ENCODE results near the gene DPH6.
A peak's percentile ranks its signal among the peaks of the same experiment; 100 is the strongest.
"Not testable (repeated sequence)": the region's sequence is repeated elsewhere in the genome, so short reads cannot be mapped to it uniquely, and the experiment has no call there.

The DPH6 gene

GRCh38 chr15:35545824-35546510 is at the start of gene DPH6:
Gene DPH6, minus strand, starts transcription at chr15:35546165. Its CDS starts 24 bp downstream, at chr15:35546141.
- DNase-seq = peak; percentile 71

GRCh38 chr15:35595656-35596055 is 49.7 kb upstream of the DPH6 start:
- DNase-seq = no peak

GRCh38 chr15:35591987-35592386 is 46.0 kb upstream of the DPH6 start:
- DNase-seq = not testable (repeated sequence)

GRCh38 chr15:35583863-35584528 is 38.0 kb upstream of the DPH6 start:
- no peak for DNase-seq

- no peak for DNase-seq
Observed at GRCh38 chr15:35580606-35581005, 34.6 kb upstream of the DPH6 start.

- DNase-seq = no peak
Observed at GRCh38 chr15:35567392-35567791, 21.4 kb upstream of the DPH6 start.

- DNase-seq = no peak
Observed at GRCh38 chr15:35566991-35567390, 21.0 kb upstream of the DPH6 start.

- no peak for DNase-seq
Observed at GRCh38 chr15:35565901-35566300, 19.9 kb upstream of the DPH6 start.

- DNase-seq = no peak
Observed at GRCh38 chr15:35562641-35563040, 16.7 kb upstream of the DPH6 start.

- DNase-seq = no peak
Observed at GRCh38 chr15:35561308-35561707, 15.3 kb upstream of the DPH6 start.

GRCh38 chr15:35560870-35561269 is 14.9 kb upstream of the DPH6 start:
- DNase-seq = no peak

- no peak for DNase-seq
Observed at GRCh38 chr15:35560258-35560657, 14.3 kb upstream of the DPH6 start.

- no peak for DNase-seq
Observed at GRCh38 chr15:35559683-35560082, 13.7 kb upstream of the DPH6 start.

GRCh38 chr15:35557544-35557943 is 11.6 kb upstream of the DPH6 start:
- DNase-seq = no peak

- DNase-seq = no peak
Observed at GRCh38 chr15:35557012-35557411, 11.0 kb upstream of the DPH6 start.

GRCh38 chr15:35555244-35555643 is 9.3 kb upstream of the DPH6 start:
- DNase-seq = no peak

GRCh38 chr15:35550957-35551356 is 5.0 kb upstream of the DPH6 start:
- DNase-seq = no peak

- no peak for DNase-seq
Observed at GRCh38 chr15:35549567-35549966, 3.6 kb upstream of the DPH6 start.

GRCh38 chr15:35548435-35548834 is 2.5 kb upstream of the DPH6 start:
- DNase-seq = no peak

- DNase-seq = no peak
Observed at GRCh38 chr15:35547775-35548364, 1.9 kb upstream of the DPH6 start.

GRCh38 chr15:35546511-35547381 is 781 bp upstream of the DPH6 start:
- DNase-seq = no peak

GRCh38 chr15:35545316-35545823 is 595 bp downstream of the DPH6 start:
- DNase-seq = no peak

GRCh38 chr15:35540885-35541284 is 5.1 kb downstream of the DPH6 start:
- no peak for DNase-seq

Data from activated CD4-positive, alpha-beta T cell treated with anti-CD3 and anti-CD28 coated beads for 1 hour (primary cell).